ENCODE measurements around the gene MINDY1. TPM values are rescaled to one million over a fixed set of nuclear protein-coding genes. Genes with fewer than 3 reads are reported as not detected.

Gene MINDY1, protein sequence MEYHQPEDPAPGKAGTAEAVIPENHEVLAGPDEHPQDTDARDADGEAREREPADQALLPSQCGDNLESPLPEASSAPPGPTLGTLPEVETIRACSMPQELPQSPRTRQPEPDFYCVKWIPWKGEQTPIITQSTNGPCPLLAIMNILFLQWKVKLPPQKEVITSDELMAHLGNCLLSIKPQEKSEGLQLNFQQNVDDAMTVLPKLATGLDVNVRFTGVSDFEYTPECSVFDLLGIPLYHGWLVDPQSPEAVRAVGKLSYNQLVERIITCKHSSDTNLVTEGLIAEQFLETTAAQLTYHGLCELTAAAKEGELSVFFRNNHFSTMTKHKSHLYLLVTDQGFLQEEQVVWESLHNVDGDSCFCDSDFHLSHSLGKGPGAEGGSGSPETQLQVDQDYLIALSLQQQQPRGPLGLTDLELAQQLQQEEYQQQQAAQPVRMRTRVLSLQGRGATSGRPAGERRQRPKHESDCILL
- total RNA-seq: 60.1 TPM

DNA sequence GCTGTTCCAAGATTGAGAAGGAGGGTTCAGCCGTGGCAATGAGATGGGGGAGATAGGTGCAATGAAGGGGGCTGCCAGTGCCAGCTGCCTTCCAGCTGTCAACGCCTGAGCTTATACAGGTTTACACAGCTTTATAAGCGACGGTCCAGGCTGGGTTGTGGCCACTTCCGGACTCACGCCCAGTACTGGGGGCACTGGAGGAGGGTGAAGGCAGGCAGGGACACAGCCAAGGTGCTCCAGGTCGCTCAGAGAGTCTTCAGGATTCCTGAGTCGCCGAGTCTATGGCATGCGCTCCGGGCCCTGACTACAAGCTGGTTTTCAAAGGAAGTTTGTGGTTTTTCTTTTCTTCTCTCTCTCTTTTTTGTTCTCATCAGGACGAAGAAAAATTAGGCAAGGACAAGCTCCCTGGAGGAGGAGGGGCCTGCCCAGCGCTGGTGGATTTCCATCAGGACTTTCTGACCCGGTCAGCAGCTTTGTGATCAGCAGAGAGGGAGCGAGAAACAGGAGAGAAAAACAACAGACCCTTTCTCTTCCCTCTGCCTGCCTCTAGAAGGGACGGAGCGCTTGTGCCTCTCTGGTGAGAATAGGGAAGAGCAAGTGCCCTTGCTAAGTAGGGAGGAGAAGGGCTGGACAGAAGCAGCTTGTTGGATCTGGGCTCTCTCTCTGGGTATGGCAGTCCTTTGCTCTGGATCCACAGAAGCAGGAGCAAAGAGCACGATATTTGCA is at the start of gene MINDY1:
Gene MINDY1 (minus strand): TSS at position 576 of the 726 bp plus-strand sequence. CDS start 4,285 bp downstream, outside the sequence.
- DNase-seq (ENCODE audit: low spot score): peak; percentile 78

DNA sequence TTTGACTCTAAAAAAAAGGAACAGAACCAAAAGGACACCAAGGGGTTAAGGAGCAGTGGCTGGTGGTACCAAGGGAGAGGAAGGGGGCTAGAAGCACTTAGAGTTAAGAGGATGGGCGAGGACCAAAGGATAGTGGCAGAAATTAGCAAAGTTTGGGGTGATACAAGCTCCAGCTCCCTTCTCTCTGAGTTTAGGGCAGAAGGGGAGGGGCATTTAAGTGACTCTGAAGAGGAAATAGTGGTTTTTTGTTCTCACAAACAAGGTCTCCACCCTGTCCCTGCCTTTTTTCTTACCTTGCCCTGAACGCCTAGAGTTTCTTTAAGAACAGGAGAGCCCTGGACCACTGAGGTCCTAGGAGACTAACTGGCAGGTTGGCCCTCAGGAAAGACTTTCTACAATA is 49.4 kb upstream of the MINDY1 start:
- DNase-seq (ENCODE audit: low spot score): no peak

DNA sequence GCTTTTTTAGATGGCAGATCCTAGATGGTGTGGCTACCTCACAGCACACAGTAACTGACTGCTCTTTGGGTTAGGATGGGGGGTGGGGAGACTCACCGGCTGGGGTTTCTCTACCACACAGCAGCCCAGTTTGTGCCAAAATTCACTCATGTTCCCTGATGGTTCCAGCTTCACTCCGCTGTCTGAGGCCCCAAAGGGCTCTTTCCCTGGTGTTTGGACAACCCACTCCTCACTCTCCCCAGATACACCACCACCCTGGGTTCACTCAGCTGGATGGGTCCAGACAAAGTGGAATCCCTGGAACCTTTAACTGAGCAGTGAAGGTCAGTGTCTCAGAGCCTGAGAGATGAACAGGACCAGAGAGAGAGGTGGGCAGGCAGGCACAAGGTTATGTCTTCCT is 48.9 kb upstream of the MINDY1 start:
- DNase-seq (ENCODE audit: low spot score): no peak

DNA sequence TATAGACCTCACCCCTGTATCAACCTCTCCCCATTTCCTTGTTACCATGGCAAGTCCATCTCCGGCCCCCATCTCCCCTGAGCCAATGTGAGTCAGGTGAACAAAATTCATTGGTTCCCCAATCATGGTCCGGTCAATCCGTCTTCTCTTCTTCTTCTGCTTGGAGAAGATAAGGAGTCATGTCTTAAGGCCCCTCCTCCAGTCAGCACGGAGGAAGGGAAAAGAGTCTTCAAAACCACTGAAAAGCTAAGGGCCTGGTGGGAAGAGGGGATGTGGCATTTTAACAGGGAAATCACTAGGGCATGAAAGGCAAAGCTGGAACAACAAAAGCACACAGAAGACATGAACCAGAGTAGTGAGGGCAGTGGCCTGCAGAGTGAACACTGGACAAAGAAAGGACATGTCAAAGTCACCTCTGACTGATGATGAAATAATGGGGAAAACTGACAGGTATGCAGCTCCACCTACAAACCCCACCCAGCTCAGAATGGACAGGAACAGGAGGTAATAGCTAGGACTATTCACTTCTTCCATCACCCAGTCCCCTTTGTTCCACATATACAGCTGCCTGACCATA is 48.4 kb upstream of the MINDY1 start:
- no peak for DNase-seq (ENCODE audit: low spot score)

DNA sequence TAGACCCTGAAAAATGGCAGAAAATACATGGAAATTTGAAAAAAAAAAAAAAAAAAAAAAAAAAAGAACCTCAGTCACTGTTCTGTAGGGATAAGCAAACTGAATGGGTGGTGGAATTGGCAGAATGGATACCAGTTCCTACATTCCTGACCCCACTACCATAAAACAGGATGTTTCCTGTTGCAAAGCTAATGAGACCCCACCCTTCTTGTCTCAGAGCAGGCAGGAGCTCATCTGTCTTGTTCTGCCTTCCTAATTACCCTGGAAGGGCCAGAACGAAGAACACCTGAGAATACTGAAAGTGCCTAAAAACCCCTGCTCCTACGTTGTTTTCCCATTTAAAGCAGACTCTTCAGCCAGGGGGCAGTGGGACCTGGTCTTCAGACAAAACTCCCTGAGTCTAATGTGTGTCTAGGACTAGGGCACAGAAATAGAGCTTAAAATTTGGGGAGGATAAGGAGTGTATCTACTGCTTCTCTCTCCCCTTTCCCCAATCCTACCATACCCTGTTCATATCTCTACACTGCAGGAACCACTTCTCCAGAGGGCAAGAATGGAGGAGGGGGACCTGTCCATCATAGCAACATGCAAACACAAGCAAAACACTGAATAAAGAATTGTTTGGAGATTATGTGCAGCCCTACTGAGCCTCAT is 44.8 kb upstream of the MINDY1 start:
- DNase-seq (ENCODE audit: low spot score): no peak

DNA sequence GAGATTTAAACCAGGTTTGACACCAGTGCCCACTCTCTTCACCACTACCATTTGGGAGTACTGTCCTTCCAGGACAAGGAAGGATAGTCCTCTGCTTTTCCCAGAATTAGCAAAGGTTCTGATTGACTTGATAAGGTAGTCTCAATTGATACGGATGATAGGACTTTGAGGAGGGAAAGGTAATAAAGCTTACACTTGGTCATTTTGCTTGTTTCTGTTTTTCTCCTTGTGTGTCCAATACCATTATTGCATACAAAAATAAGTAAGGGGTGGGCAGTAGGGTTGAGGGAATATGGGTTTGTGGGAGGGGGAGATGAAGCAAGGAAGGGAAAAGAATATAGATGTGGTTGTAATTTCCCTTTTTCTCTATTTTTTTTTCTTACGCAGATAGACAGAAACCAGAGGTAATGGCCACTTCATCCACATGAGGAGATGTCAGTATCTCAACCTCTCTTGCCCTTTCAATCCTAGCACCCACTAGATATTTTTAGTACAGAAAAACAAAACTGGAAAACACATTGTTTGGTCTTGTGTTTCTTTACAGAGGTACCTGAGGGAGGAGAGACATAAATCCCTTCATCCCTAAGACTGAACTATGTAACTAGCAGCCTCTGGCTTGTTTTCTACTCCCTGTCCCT is 43.5 kb upstream of the MINDY1 start:
- DNase-seq (ENCODE audit: low spot score): no peak

DNA sequence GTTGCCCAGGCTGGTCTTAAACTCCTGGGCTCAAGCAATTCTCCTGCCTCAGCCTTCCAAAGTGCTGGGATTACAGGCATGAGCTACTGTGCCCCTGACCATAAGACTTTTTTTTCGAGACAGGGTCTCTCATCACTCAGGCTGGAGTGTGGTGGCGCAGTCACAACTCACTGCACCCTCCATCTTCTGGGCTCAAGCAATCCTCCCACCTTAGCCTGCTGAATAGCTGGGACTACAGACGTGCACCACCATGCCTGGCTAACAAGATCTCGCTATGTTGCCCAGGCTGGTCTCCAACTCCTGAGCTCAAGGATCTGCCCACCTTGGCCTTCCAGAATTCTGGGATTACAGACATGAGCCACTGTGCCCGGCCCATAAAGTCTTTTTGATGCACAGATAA is 42.8 kb upstream of the MINDY1 start:
- no peak for DNase-seq (ENCODE audit: low spot score)

DNA sequence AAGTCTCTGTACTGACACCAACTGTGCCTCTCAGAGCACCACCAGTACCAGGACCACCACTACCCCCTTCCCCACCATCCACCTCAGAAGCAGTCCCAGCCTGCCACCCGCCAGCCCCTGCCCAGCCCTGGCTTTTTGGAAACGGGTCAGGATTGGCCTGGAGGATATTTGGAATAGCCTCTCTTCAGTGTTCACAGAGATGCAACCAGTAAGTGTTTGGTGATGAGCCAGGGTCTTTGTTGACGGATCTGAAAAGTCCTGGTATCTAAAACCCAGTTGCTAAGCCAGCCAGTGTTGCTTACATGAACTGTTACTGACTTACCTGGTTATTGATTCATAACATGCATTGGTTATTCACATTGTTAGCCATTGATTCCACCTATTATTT is 41.9 kb upstream of the MINDY1 start:
- DNase-seq (ENCODE audit: low spot score): no peak

DNA sequence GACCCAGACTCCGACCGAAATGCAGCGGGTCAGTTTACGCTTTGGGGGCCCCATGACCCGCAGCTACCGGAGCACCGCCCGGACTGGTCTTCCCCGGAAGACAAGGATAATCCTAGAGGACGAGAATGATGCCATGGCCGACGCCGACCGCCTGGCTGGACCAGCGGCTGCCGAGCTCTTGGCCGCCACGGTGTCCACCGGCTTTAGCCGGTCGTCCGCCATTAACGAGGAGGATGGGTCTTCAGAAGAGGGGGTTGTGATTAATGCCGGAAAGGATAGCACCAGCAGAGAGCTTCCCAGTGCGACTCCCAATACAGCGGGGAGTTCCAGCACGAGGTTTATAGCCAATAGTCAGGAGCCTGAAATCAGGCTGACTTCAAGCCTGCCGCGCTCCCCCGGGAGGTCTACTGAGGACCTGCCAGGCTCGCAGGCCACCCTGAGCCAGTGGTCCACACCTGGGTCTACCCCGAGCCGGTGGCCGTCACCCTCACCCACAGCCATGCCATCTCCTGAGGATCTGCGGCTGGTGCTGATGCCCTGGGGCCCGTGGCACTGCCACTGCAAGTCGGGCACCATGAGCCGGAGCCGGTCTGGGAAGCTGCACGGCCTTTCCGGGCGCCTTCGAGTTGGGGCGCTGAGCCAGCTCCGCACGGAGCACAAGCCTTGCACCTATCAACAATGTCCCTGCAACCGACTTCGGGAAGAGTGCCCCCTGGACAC is 41.4 kb upstream of the MINDY1 start:
- DNase-seq (ENCODE audit: low spot score): peak; percentile 74

DNA sequence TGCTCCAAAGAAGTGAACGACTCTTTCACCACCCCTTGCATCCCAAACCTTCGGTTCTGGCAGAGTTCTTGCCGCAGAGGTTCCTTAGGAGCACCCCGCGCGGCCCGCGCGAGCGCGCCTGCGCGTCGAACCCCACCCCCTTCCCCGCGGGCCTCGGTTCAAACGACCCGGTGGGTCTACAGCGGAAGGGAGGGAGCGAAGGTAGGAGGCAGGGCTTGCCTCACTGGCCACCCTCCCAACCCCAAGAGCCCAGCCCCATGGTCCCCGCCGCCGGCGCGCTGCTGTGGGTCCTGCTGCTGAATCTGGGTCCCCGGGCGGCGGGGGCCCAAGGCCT is 40.9 kb upstream of the MINDY1 start, which contains the start of gene C1orf56:
Gene C1orf56 (plus strand): TSS at position 161 of the 334 bp plus-strand sequence. CDS start 97 bp downstream, at position 258.
- DNase-seq (ENCODE audit: low spot score): peak; percentile 67

DNA sequence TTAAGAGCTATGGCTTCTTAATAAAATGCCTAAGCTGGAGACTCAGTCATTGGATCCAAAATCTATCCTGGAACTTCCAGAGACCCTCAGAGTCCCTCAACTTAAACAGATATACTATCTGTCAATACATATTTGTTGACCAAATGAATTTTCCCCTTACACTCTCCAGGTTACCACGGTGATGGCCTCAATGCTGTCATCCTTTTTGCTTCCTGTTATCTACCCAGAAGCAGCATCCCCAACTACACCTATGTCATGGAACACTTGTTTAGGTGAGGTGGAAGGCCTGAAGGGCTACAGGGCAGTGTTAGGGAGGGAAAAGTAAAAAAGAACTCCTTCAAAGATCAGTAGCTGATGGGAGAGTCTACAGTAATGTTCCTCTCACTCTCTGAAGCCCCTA is 36.5 kb upstream of the MINDY1 start:
- no peak for DNase-seq (ENCODE audit: low spot score)

DNA sequence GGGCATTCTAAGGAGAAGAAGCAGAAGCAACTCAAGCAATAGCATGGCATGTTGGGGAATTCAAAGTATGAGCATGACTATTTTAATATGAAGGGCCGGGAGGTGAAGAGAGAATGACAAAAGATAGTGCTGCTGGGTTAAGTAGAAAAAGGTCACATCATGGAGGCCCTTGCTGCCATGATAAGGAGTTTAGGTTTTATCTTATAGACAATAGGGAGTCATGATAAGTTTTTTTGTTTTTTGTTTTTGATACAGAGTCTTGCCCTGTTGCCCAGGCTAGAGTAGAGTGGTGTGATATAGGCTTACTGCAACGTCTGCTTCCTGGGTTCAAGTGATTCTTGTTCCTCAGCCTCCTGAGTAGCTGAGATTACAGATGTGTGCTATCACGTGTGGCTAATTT is 32.8 kb upstream of the MINDY1 start:
- DNase-seq (ENCODE audit: low spot score): no peak

DNA sequence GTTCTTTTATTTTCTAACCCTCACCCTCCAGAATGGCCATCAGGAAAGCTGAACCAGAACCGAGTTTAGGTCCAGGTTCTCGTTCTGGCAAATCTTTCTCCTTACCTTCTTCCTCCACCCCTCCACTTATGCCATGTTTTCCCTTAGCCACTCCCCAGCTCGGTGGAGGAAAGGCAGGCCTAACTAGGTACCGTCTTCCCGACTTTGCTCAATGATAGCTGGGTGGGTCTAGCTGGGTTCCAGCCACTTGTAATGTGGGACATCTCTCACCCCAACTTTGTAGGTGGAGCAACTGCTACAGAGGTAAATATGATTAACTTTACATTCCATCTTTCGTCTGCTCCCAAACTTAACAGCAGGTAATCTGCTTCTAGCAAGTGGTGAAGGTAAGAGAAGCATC is 30.3 kb upstream of the MINDY1 start:
- no peak for DNase-seq (ENCODE audit: low spot score)

DNA sequence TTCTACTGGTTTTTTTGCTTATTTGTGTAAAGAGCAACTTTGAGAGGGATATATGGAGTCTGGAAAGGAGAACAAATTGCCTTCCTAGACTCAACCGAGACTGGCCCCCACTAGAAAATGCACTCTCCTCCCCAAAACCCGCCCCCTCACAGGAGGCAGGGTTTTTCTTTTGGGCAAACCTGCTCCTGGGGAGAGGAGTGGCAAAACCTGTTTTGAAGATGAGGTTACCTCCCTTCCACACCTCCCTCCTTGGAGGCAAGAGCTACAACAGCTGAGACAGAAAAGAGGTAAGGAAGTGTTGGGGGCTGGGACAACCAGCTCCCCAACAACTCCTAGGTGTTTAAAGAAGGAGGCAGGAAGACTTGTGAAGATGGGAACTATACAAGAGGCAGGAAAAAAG is 29.7 kb upstream of the MINDY1 start, which contains the start of gene BNIPL:
Gene BNIPL (plus strand): TSS at position 231 of the 400 bp plus-strand sequence. CDS start 140 bp downstream, at position 371.
- DNase-seq (ENCODE audit: low spot score): no peak

DNA sequence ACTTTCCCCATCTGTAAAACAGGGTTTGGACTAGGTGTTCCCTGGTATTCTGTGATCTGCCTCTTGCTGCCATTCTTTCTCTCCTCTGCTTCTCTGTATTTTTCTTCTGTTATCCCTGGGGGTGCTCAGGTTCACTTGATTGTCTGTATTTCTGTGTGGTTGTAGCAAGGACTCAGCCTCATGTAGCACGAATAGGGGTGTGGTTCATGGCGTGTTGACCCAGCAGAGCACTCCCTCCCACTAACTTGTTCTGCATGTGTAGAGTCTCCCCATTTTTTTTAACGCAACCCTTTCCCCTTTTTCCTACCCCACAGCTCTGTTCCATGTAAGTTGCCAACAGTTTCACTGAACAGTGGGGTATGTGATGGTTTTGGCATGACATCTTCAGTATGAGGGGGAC is 28.5 kb upstream of the MINDY1 start:
- DNase-seq (ENCODE audit: low spot score): no peak

DNA sequence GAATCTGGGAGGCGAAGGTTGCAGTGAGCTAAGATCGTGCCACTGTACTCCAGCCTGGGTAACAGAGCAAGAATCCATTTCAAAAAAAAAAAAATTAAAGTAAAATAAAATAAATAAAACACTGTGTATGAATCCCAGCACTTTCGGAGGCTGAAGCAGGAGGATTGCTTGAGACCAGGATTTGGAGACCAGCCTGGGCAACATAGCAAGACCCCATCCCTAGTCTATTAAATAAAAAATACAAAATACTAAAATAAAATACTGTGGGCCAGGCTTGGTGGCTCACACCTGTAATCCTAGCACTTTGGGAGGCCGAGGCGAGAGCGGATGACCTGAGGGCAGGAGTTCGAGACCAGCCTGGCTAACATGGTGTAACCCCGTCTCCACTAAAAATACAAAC is 25.5 kb upstream of the MINDY1 start:
- no peak for DNase-seq (ENCODE audit: low spot score)

DNA sequence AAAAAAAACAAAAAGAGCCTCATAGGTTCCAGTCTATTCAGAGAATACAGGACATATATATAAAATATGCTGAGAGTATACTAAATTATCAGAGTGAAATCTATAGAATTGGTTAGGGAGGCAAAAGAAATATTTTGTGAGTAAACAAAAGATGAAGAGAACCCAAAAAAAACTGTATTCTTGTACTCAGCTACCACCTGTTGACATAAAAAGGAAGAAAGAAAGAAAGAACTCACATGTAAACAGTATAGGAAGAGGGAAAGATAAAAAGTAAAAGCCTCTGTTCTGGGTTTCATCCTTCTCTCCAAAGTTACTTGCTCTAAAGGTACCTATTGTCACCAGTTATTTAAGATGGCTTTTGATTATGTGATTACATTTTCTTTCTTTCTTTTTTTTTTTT is 19.8 kb upstream of the MINDY1 start:
- DNase-seq (ENCODE audit: low spot score): no peak

DNA sequence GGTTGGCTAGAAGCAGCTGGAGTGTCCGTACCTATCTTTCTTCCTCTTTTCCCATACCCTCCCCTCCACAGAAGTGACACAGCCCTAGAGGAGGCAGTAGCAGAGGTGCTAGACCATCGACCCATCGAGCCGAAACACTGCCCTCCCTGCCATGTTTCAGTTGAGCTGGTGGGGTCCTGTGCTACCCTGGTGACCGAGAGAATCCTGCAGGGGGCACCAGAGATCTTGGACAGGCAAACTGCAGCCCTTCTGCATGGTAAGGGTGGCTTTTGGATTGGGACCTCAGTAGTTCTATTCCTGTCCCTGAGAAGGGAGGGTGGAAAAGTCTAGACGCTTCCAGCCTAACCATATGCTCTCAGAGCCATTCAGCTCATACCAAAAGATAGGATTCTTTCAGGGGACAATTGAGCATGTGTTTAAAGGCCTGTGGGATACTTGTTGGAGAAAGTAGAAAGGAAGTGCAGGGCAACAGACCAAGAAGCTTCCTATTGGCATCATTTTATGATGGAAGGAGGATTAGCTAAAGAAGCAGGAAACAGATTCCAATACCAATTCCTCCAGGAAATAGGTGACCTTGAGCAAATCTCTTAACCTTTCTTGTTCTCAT is 17.9 kb upstream of the MINDY1 start:
- DNase-seq (ENCODE audit: low spot score): peak; percentile 86

DNA sequence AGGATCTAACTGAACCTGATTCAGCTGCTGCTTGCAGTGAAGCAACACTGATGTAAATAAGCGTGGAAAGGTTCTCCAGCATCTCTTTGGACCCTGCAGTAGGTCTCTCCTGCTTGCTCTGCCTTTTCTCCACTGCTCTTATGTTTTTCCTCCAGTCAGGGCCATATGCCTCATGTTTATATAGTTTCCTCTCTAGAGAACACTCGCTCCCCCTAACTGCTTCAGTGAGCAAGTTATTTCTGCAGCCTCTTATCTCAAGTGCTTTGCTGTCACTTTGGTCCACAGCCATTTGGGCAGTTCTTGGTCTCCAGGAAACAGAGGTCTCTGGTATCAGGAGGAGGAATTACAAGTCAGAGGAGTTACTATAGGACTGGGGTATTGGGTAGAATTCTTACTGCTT is 6.8 kb upstream of the MINDY1 start:
- peak; percentile 36 for DNase-seq (ENCODE audit: low spot score)

DNA sequence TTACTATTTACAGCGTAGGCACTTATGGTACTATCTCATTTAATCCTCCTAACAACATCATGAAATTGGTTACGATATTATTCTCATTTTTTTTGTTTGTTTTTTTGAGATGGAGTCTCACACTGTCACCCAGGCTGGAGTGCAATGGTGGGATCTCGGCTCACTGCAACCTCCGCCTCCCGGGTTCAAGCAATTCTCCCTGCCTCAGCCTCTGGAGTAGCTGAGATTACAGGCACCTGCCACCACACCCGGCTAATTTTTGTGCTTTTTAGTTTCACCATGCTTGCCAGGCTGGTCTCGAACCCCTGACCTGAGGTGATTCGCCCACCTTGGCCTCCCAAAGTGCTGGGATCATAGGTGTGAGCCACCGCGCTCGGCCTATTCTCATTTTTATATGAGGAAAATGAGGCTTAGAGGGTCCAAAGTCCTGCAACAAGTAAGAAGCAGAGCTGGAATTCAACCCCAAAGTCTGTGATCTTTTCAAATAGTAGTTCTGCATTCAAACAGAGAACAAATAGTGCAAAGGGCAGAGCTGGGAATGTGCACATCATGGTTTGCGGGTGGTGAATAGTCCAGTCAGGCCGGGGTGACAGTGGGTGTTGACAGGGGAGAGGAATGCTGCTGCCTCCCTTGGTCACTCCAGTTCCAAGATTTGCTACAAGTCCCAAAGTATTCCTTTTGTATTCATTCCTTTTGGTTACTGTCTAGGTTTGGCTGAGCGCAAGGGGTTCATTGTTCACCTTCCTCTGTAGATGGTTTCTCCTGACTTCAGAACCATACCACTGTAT is 6.2 kb upstream of the MINDY1 start:
- DNase-seq (ENCODE audit: low spot score): peak; percentile 54
